BLaER1 (cell line): ENCODE results near the gene NR2F2.

Experiments used
- H3K27ac ChIP-seq: shearing (Covaris generic); formaldehyde crosslinking; 2 replicates; pipeline ENCODE4 v1.8.1; 2022
- H3K27me3 ChIP-seq: shearing (Covaris generic); formaldehyde crosslinking; 2 replicates; pipeline ENCODE4 v1.8.1; 2022
- H3K36me3 ChIP-seq: shearing (Covaris generic); formaldehyde crosslinking; 2 replicates; pipeline ENCODE4 v1.8.1; 2022
- H3K4me1 ChIP-seq: shearing (Covaris generic); formaldehyde crosslinking; 2 replicates; pipeline ENCODE4 v1.8.1; 2022
- H3K4me2 ChIP-seq: shearing (Covaris generic); formaldehyde crosslinking; 2 replicates; pipeline ENCODE4 v1.8.1; 2022
- H3K4me3 ChIP-seq: shearing (Covaris generic); formaldehyde crosslinking; 2 replicates; pipeline ENCODE4 v1.8.1; 2022
- H3K9ac ChIP-seq: shearing (Covaris generic); formaldehyde crosslinking; 2 replicates; pipeline ENCODE4 v1.8.1; 2022
- H3K9me3 ChIP-seq: shearing (Covaris generic); formaldehyde crosslinking; 2 replicates; pipeline ENCODE4 v1.8.1; 2022
- H4K20me1 ChIP-seq: shearing (Covaris generic); formaldehyde crosslinking; 2 replicates; pipeline ENCODE4 v1.8.1; 2022
- Cebpa-rat ChIP-seq: shearing (Covaris generic); IDR thresholded peaks from 2 replicates; pipeline ENCODE4 v1.8.1; 2022

NR2F2 gene

DNA sequence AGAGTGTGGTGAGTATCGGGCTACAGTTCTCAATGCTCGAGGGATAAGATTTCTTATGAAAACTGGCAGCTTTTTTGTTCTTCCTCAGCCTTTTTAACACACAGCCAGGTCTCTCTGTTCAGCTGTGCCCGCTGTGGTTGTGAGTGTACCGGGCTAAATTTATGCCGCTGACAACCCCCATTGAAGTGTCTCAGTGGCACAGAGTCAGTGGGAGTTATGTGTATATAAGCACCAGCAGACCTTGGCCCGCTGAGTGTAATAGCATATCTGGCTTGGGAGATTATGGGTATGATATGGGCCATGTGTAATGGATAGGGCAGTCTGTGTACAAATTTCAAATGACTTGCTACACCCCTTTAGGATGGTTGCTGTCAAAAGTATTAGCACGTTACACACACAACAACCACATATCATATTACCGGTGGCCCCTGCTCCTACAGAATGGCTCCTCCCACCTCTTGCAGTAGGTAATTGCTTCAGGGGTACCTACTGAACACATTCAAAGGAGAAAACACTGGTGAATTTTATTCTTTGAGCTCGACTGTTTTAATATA lies 26.9 kb upstream of the NR2F2 start:
- Histone ChIP-seq H3K4me3 (no peak overlapping the region), H3K4me1 (no peaks in the 10 kb centered on the region), H3K36me3 (no peaks in the 10 kb centered on the region), H4K20me1 (no peaks in the 10 kb centered on the region), H3K27ac (no peak overlapping the region), H3K9me3 (peaks cover 3% of the 10 kb centered on the region), H3K4me2 (no peak overlapping the region), H3K9ac (no peak overlapping the region), H3K27me3 (no peaks in the 10 kb centered on the region)
- no peak for TF ChIP-seq Cebpa-rat

DNA sequence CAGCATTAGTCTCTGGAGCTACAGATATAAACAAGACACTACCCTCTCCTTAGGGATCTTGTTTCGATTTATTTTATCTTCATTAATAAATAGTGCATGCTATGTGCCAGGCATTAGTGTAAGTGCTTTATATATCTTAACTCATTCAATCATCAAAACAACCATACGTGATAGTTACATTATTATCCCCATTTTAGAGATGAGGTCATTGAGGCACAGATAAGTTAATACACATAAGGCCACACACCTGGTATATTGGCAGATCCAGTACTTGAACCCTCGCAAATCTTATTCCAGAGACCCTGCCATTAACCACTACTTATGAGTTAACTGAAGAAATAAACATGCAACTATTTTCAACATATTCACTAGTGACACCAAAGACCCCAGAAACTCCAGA lies 25.7 kb upstream of the NR2F2 start:
- Histone ChIP-seq H3K4me3 (no peak overlapping the region), H3K27me3 (no peaks in the 10 kb centered on the region), H3K9ac (no peak overlapping the region), H3K9me3 (no peaks in the 10 kb centered on the region), H4K20me1 (no peaks in the 10 kb centered on the region), H3K27ac (no peak overlapping the region), H3K4me2 (no peak overlapping the region), H3K36me3 (no peaks in the 10 kb centered on the region), H3K4me1 (no peaks in the 10 kb centered on the region)
- no peak for TF ChIP-seq Cebpa-rat

DNA sequence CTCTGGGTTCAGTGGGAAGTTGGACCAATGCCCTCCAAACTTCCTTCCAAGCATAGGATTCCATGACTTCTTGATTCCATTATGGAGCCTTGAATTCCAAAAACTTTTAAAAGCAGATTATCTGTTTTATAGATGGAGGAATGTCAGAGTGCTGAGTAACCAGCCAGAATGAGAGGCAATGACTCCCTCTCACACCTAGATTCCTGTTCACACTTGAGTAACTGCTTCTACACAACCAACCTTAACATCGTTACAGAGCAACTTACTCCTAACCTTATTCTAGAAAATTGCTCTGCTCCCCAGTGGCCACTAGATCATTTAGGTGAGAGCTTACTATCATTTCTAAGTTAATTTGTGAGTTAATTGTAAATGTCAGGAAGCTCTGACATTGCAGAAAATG lies 24.2 kb upstream of the NR2F2 start:
- no peak overlapping the region for H3K27ac ChIP-seq
- H3K4me1 ChIP-seq = no peaks in the 10 kb centered on the region
- no peaks in the 10 kb centered on the region for H4K20me1 ChIP-seq
- H3K36me3 ChIP-seq = no peaks in the 10 kb centered on the region
- no peak overlapping the region for H3K4me3 ChIP-seq
- no peak overlapping the region for H3K9ac ChIP-seq
- H3K9me3 ChIP-seq = no peaks in the 10 kb centered on the region
- no peak for TF ChIP-seq Cebpa-rat
- no peak overlapping the region for H3K4me2 ChIP-seq
- H3K27me3 ChIP-seq = no peaks in the 10 kb centered on the region

DNA sequence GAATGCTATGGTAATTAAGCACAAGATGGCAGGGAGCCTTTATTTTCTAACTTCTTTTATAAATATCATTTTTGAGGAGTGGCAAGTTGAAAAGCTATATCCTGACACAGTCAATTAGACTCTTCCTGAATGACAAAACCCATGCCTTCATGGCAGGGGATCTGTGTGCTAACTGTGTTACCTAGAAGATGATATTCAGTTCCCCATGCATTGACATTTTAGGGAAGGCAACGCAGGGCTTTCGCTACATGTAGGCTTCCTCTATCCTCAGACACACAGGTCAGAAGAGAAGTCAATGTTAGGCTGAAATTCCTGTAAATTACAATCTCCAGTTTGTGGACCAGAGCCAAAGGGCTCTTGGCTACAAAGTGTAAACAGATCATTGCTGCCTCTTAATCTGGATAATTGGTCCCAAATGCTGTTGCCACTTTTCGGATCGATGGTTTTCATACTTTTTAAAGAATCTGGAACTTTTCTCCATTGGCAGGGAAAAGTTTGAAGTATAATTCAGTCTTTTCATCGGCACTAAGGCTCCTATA lies 22.6 kb upstream of the NR2F2 start:
- H4K20me1 ChIP-seq = no peaks in the 10 kb centered on the region
- TF ChIP-seq Cebpa-rat = no peak
- H3K9me3 ChIP-seq = no peaks in the 10 kb centered on the region
- H3K27me3 ChIP-seq = peaks cover 3% of the 10 kb centered on the region; the same call in 1 of the 2 replicates
- H3K4me2 ChIP-seq = no peak overlapping the region
- H3K9ac ChIP-seq = no peak overlapping the region
- H3K36me3 ChIP-seq = no peaks in the 10 kb centered on the region
- H3K4me1 ChIP-seq = no peaks in the 10 kb centered on the region
- no peak overlapping the region for H3K4me3 ChIP-seq
- H3K27ac ChIP-seq = no peak overlapping the region

DNA sequence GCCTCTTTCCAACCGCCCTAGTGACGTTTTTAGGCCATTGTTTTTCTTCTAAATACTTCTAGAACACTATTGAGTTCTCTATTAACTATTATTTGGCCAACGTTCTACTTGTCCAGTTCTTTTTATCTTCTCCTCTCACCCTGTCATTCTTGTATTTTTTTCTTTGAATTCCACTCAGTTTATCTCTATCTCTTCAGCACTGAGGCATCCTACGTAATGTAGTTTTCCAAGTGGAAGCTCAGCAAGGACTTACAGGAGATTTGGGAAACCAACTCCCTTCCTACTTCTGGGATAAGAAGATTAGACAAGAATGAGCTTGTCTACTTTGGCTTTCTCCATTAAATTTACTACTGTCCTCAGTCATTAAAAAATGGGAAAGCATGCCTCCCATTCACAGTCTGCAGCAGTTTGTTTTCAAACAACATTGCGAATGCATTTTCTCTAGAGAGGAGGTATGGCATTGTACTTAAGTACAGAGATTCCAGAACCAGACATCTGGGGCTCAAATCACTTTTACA lies 21.3 kb upstream of the NR2F2 start:
- Histone ChIP-seq H3K9ac (no peak overlapping the region), H3K27ac (no peak overlapping the region), H3K9me3 (no peaks in the 10 kb centered on the region), H4K20me1 (no peaks in the 10 kb centered on the region), H3K4me3 (no peak overlapping the region), H3K36me3 (no peaks in the 10 kb centered on the region), H3K4me1 (no peaks in the 10 kb centered on the region), H3K27me3 (peaks cover 3% of the 10 kb centered on the region; the same call in 1 of the 2 replicates), H3K4me2 (no peak overlapping the region)
- no peak for TF ChIP-seq Cebpa-rat

DNA sequence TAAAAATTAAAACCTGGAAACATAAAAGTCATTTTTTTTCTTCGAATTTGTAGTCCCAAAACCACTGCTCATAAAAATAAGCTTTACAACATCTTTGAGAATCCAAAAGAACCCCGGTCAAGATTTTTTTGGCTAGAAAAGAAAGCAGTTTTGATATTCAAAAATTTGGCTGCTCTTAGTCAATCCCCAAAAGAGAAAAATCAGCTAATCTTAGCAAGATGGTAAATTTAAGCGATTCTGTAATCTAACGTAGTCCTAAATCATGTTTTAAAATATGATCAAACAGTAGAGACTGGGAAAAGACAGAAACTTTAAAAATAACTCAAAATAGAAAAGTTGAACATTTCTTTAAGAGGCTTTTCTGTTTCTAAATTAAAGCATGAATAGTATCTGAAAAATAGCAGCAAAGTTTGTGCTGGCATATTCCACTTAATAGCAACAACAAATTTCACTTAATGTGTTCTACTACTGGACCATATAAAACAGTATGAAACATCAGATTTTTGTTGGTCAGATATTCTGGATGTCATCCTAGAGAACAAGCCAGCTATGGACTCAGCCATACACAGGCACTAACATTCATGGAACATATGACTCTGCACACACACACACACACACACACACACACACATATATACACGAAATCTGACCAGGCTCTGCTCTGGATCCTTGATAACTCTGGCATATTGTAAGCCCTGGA lies 19.1 kb upstream of the NR2F2 start:
- peaks cover 12% of the 10 kb centered on the region for H3K27me3 ChIP-seq
- no peak overlapping the region for H3K9ac ChIP-seq
- H3K4me3 ChIP-seq = no peak overlapping the region
- H3K27ac ChIP-seq = no peak overlapping the region
- no peak overlapping the region for H3K4me2 ChIP-seq
- H3K36me3 ChIP-seq = no peaks in the 10 kb centered on the region
- TF ChIP-seq Cebpa-rat = no peak
- H4K20me1 ChIP-seq = no peaks in the 10 kb centered on the region; the same call in 1 of the 2 replicates
- H3K4me1 ChIP-seq = no peaks in the 10 kb centered on the region
- no peaks in the 10 kb centered on the region for H3K9me3 ChIP-seq

DNA sequence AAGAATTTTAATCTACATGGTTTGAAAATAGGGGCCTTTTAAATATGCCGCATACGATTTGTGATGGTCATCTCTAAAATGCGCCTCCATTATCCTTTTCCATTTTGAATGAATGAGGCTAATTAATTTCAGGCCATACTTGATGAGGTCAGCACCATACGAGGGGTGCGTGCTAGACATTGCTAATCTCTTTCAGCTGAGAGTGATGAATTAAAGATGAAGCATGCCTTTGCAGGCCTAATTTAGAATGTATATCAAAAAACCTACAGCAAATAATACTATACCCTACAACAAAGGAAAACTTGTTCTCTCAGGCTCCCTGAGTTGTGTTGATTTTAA lies 18.6 kb upstream of the NR2F2 start:
- no peak overlapping the region for H3K4me2 ChIP-seq
- H3K27me3 ChIP-seq = peaks cover 16% of the 10 kb centered on the region
- TF ChIP-seq Cebpa-rat = no peak
- H3K4me3 ChIP-seq = no peak overlapping the region
- no peaks in the 10 kb centered on the region for H3K36me3 ChIP-seq
- H3K9me3 ChIP-seq = no peaks in the 10 kb centered on the region
- H4K20me1 ChIP-seq = peaks cover 1% of the 10 kb centered on the region; the same call in 1 of the 2 replicates
- H3K9ac ChIP-seq = no peak overlapping the region
- no peaks in the 10 kb centered on the region for H3K4me1 ChIP-seq
- H3K27ac ChIP-seq = no peak overlapping the region

DNA sequence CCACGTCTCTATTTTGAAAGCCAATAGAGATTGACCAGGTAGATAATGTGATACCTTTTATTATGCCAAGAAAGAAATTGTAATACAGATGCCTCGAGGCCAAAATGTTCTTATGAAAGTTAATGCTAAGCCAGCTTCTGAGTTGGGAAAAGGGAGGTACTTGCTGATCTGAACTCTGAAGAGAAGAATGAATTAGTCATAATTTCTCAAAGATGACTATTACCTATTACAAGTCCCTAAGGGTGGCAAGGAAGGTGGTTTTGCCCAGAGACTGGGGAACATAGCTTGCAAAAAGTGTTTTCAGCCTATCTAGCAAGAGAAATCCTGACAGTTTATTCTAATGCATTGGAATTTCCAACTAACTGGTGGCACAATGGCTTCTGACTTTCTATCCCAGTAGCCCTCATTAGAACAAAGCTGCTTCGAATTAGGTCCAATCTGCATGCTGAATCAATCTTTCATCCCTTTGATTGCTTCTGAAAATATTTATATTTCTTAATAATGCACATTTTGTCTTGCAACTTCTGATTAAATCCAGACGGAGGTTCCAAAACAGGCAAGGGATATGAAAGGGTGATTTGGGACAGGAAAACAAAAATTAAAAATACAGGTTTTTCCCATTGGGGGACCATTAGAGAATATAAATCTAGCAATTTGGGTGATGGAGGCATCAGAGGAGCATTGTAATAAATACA lies 17.7 kb upstream of the NR2F2 start:
- Histone ChIP-seq H3K4me1 (no peaks in the 10 kb centered on the region), H3K36me3 (no peaks in the 10 kb centered on the region), H3K4me3 (no peak overlapping the region), H3K9me3 (no peaks in the 10 kb centered on the region), H3K9ac (no peak overlapping the region), H3K27ac (no peak overlapping the region), H4K20me1 (peaks cover 6% of the 10 kb centered on the region; the same call in 1 of the 2 replicates), H3K27me3 (peaks cover 24% of the 10 kb centered on the region), H3K4me2 (no peak overlapping the region)
- TF ChIP-seq Cebpa-rat = no peak

DNA sequence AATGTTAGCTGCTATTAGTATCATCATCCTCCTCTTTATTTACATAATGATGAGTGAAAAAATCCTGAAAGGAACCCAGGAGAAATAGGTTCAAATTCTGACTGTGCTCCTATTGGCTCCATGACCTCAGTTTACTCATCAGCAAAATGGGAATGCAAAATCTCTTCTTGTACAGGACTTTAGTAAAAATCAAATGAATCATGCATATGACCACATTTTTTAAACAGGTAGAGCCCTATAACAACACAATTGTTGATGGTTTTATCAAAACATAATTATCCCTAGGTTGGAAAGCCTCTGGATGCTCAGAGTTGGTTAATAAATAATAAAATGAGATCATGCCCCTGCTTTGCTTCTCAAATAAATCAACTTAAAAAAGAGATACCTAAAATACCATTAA lies 16.0 kb upstream of the NR2F2 start:
- H3K9me3 ChIP-seq = no peaks in the 10 kb centered on the region
- peaks cover 6% of the 10 kb centered on the region; the same call in 1 of the 2 replicates for H4K20me1 ChIP-seq
- no peak overlapping the region for H3K4me3 ChIP-seq
- no peak overlapping the region for H3K4me2 ChIP-seq
- no peak for TF ChIP-seq Cebpa-rat
- no peaks in the 10 kb centered on the region for H3K36me3 ChIP-seq
- H3K9ac ChIP-seq = no peak overlapping the region
- H3K4me1 ChIP-seq = no peaks in the 10 kb centered on the region
- no peak overlapping the region for H3K27ac ChIP-seq
- H3K27me3 ChIP-seq = peaks cover 41% of the 10 kb centered on the region

DNA sequence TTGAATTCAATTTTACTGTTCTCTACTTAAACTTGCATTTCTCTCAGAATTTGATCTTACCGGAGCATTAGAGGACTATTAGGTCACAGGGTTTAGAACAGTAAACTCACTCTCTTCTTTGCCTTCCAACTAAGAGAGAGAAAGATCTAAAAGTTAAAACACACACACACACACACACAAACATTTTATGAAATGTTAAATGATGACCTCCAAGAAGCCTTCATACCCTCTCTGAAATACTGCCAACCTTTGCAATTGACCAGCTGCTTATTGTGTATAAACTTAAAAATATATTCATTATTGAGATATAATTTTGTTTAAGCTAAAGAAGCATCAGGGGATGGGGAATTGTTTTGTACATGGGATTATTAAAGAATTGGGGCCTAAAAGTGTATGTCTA lies 15.5 kb upstream of the NR2F2 start:
- H3K4me3 ChIP-seq = no peak overlapping the region
- H3K27ac ChIP-seq = no peak overlapping the region
- no peak for TF ChIP-seq Cebpa-rat
- no peaks in the 10 kb centered on the region for H3K4me1 ChIP-seq
- no peak overlapping the region for H3K4me2 ChIP-seq
- peaks cover 45% of the 10 kb centered on the region for H3K27me3 ChIP-seq
- no peaks in the 10 kb centered on the region for H3K36me3 ChIP-seq
- H4K20me1 ChIP-seq = peaks cover 6% of the 10 kb centered on the region; the same call in 1 of the 2 replicates
- H3K9ac ChIP-seq = no peak overlapping the region
- H3K9me3 ChIP-seq = no peaks in the 10 kb centered on the region
